Immature natural killer cell (primary cell): Measurements from ENCODE around the gene PTPN4. TPM values are rescaled to one million over a fixed set of nuclear protein-coding genes. Genes with fewer than 3 reads are reported as not detected.
"Not testable (repeated sequence)": the region's sequence is repeated elsewhere in the genome, so short reads cannot be mapped to it uniquely, and the experiment has no call there.

Experiments
- DNase-seq, 3 donors: peaks; one replicate each; pipeline ENCODE4 v3.0.0; 2022; ENCODE audit warnings: mixed read lengths in 1 of 3
- H3K27ac Mint-ChIP-seq, 6 donors: one replicate each; pipeline ENCODE4 v1.8.0; 2020; ENCODE audit warnings: mixed read lengths in 6 of 6, mild to moderate bottlenecking in 5 of 6, inconsistent platforms in 4 of 6, moderate library complexity in 3 of 6
- H3K27me3 Mint-ChIP-seq, 3 donors: one replicate each; pipeline ENCODE4 v1.8.0; 2020 to 2021; ENCODE audit warnings: low read depth in 3 of 3, mild to moderate bottlenecking in 3 of 3, mixed read lengths in 3 of 3, moderate library complexity in 3 of 3, inconsistent platforms in 1 of 3
- H3K36me3 Mint-ChIP-seq, 3 donors: one replicate each; pipeline ENCODE4 v1.8.0; 2020; ENCODE audit warnings: mixed read lengths in 3 of 3, inconsistent platforms in 2 of 3, mild to moderate bottlenecking in 2 of 3
- H3K4me1 Mint-ChIP-seq, 2 donors: one replicate each; pipeline ENCODE4 v1.8.0; 2020; ENCODE audit warnings: inconsistent platforms in 2 of 2, mild to moderate bottlenecking in 2 of 2, mixed read lengths in 2 of 2, moderate library complexity in 1 of 2
- H3K4me3 Mint-ChIP-seq, 5 donors: one replicate each; pipeline ENCODE4 v1.8.0; 2020; ENCODE audit warnings: mild to moderate bottlenecking in 5 of 5, mixed read lengths in 5 of 5, inconsistent platforms in 3 of 5, moderate library complexity in 3 of 5
- H3K9me3 Mint-ChIP-seq, 6 donors: one replicate each; pipeline ENCODE4 v1.8.0; 2020; ENCODE audit warnings: mild to moderate bottlenecking in 6 of 6, mixed read lengths in 6 of 6, inconsistent platforms in 4 of 6, moderate library complexity in 3 of 6
- polyA plus RNA-seq, 3 donors: library from polyadenylated mRNA; unstranded; fragments of 300-500 nt; fragmentation: Illumina TruSeq; gene quantifications; one replicate each; pipeline ENCODE4 v1.2.3, GENCODE V29; 2021

The PTPN4 gene
- polyA plus RNA-seq, 3 donors from 2014 or later = 172 to 335 (median 206) TPM

- Mint-ChIP-seq H3K9me3 (peaks cover 0 to 6% (median 2%) of the 10 kb centered on the region in 6 donors), H3K27me3 (peaks cover 0 to 2% (median 2%) of the 10 kb centered on the region in 3 donors), H3K4me3 (no peak overlapping the region), H3K36me3 (peaks cover 6 to 21% (median 8%) of the 10 kb centered on the region in 3 donors), H3K4me1 (no peaks in the 10 kb centered on the region), H3K27ac (no peak overlapping the region)
- no peak for DNase-seq
Observed at GRCh38 chr2:120020554-120020953, 260.8 kb downstream of the PTPN4 start.

GRCh38 chr2:120022505-120022904 is 262.8 kb downstream of the PTPN4 start:
- not testable (repeated sequence) for DNase-seq, H3K27me3 Mint-ChIP-seq, H3K9me3 Mint-ChIP-seq, H3K27ac Mint-ChIP-seq, H3K4me3 Mint-ChIP-seq, H3K4me1 Mint-ChIP-seq
- peaks cover 8 to 21% (median 10%) of the 10 kb centered on the region in 3 donors for H3K36me3 Mint-ChIP-seq

- H3K4me1 Mint-ChIP-seq = no peaks in the 10 kb centered on the region
- no peak overlapping the region for H3K4me3 Mint-ChIP-seq
- peaks cover 0 to 2% (median 0%) of the 10 kb centered on the region in 3 donors for H3K27me3 Mint-ChIP-seq
- DNase-seq = no peak
- peaks cover 8 to 16% (median 15%) of the 10 kb centered on the region in 3 donors for H3K36me3 Mint-ChIP-seq
- H3K27ac Mint-ChIP-seq = no peak overlapping the region
- H3K9me3 Mint-ChIP-seq = peaks cover 0 to 6% (median 2%) of the 10 kb centered on the region in 6 donors
Observed at GRCh38 chr2:120026890-120027289, 267.2 kb downstream of the PTPN4 start.

- Mint-ChIP-seq H3K27ac (no peak overlapping the region), H3K9me3 (peaks cover 0 to 6% (median under 1%) of the 10 kb centered on the region in 6 donors), H3K27me3 (peaks cover 0 to 2% (median 0%) of the 10 kb centered on the region in 3 donors), H3K4me1 (no peaks in the 10 kb centered on the region), H3K4me3 (no peak overlapping the region), H3K36me3 (peaks cover 8 to 15% (median 11%) of the 10 kb centered on the region in 3 donors)
- no peak for DNase-seq
Observed at GRCh38 chr2:120028795-120029194, 269.1 kb downstream of the PTPN4 start.

- Mint-ChIP-seq H3K4me1 (peaks cover 0 to 2% of the 10 kb centered on the region in 2 donors), H3K4me3 (no peak overlapping the region), H3K9me3 (peaks cover 0 to 5% (median under 1%) of the 10 kb centered on the region in 6 donors), H3K27me3 (peaks cover 0 to 1% (median 0%) of the 10 kb centered on the region in 3 donors), H3K36me3 (peaks cover 5 to 13% (median 9%) of the 10 kb centered on the region in 3 donors), H3K27ac (no peak overlapping the region)
- DNase-seq = no peak
Observed at GRCh38 chr2:120029672-120030640, 270.2 kb downstream of the PTPN4 start.

DNA sequence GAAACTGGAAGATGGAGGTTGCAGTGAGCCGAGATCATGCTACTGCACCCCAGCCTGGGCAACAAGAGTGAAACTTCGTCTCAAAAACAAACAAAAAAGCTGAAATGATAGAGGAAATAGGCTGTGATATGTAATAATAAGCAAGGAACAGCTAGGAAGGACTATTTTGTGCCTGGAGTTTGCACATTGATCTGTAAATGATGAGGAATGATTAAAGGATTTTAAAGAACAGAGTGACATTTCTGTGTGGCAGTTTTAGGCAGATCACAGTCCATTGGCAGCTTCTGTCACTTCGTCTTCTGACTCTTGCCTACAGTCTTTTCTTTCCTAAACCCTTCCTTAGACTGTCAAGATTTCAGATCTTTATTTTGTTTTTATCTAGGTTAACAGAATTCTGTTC is 272.6 kb downstream of the PTPN4 start:
- Mint-ChIP-seq H3K27ac (no peak overlapping the region), H3K27me3 (peaks cover 0 to 2% (median 0%) of the 10 kb centered on the region in 3 donors), H3K36me3 (peaks cover 0 to 4% (median 4%) of the 10 kb centered on the region in 3 donors), H3K9me3 (peaks cover 0 to 3% (median 0%) of the 10 kb centered on the region in 6 donors), H3K4me1 (peaks cover 0 to 2% of the 10 kb centered on the region in 2 donors), H3K4me3 (no peak overlapping the region)
- no peak for DNase-seq

Other genes starting within 250 kb of the PTPN4 start
- gene SCTR, start 235.4 kb upstream of the PTPN4 start, polyA plus RNA-seq = not detected
- gene CFAP221, start 215.5 kb upstream of the PTPN4 start, polyA plus RNA-seq = not detected
- 1 to 10 TPM; 2.8 to 7.3 (median 3.6) TPM for gene TMEM177, start 80.7 kb upstream of the PTPN4 start, polyA plus RNA-seq